Mucosa of stomach (tissue), 1 donor: ENCODE measurements around the gene ARHGAP15.

ENCODE experiments used
- H3K27me3 ChIP-seq: one replicate; pipeline ENCODE4 v1.7.0; 2013; ENCODE audit warnings: mild to moderate bottlenecking, low read length; ENCODE audit not compliant: control insufficient read depth, insufficient read depth
- H3K36me3 ChIP-seq: one replicate; pipeline ENCODE4 v1.7.0; 2013; ENCODE audit warnings: low read length; ENCODE audit not compliant: control insufficient read depth, insufficient read depth
- H3K4me1 ChIP-seq: one replicate; pipeline ENCODE4 v1.7.0; 2013; ENCODE audit warnings: mild to moderate bottlenecking, low read length; ENCODE audit not compliant: control insufficient read depth, insufficient read depth
- H3K4me3 ChIP-seq: one replicate; pipeline ENCODE4 v1.7.0; 2013; ENCODE audit warnings: low read length
- H3K9ac ChIP-seq: one replicate; pipeline ENCODE4 v1.7.0; 2013; ENCODE audit warnings: mild to moderate bottlenecking, low read length, moderate library complexity
- H3K9me3 ChIP-seq: one replicate; pipeline ENCODE4 v1.7.0; 2013; ENCODE audit warnings: mild to moderate bottlenecking, low read length, moderate library complexity; ENCODE audit not compliant: control insufficient read depth
- donor health status: Pancreatic carcinoma.

Gene ARHGAP15

GRCh38 chr2:143730155-143730952 is 601.1 kb downstream of the ARHGAP15 start:
- Histone ChIP-seq H3K9ac (no peak overlapping the region), H3K36me3 (no peaks in the 10 kb centered on the region), H3K27me3 (no peaks in the 10 kb centered on the region), H3K4me3 (no peak overlapping the region), H3K4me1 (peaks cover 14% of the 10 kb centered on the region), H3K9me3 (no peaks in the 10 kb centered on the region)

- H3K36me3 ChIP-seq: no peaks in the 10 kb centered on the region
- H3K9me3 ChIP-seq: no peaks in the 10 kb centered on the region
- H3K27me3 ChIP-seq: no peaks in the 10 kb centered on the region
- H3K4me3 ChIP-seq: no peak overlapping the region
- peaks cover 11% of the 10 kb centered on the region for H3K4me1 ChIP-seq
- H3K9ac ChIP-seq: no peak overlapping the region
Measured at GRCh38 chr2:143730953-143731260, 601.7 kb downstream of the ARHGAP15 start.

GRCh38 chr2:143732076-143732475 is 602.9 kb downstream of the ARHGAP15 start:
- Histone ChIP-seq H3K4me1 (no peaks in the 10 kb centered on the region), H3K27me3 (no peaks in the 10 kb centered on the region), H3K9me3 (no peaks in the 10 kb centered on the region), H3K9ac (no peak overlapping the region), H3K4me3 (no peak overlapping the region), H3K36me3 (no peaks in the 10 kb centered on the region)

GRCh38 chr2:143732871-143733270 is 603.7 kb downstream of the ARHGAP15 start:
- no peak overlapping the region for H3K4me3 ChIP-seq
- no peaks in the 10 kb centered on the region for H3K36me3 ChIP-seq
- no peaks in the 10 kb centered on the region for H3K4me1 ChIP-seq
- no peak overlapping the region for H3K9ac ChIP-seq
- H3K27me3 ChIP-seq: no peaks in the 10 kb centered on the region
- no peaks in the 10 kb centered on the region for H3K9me3 ChIP-seq

GRCh38 chr2:143734507-143734906 is 605.3 kb downstream of the ARHGAP15 start:
- H3K27me3 ChIP-seq: no peaks in the 10 kb centered on the region
- no peak overlapping the region for H3K9ac ChIP-seq
- no peaks in the 10 kb centered on the region for H3K36me3 ChIP-seq
- no peaks in the 10 kb centered on the region for H3K4me1 ChIP-seq
- no peaks in the 10 kb centered on the region for H3K9me3 ChIP-seq
- no peak overlapping the region for H3K4me3 ChIP-seq

- Histone ChIP-seq H3K9me3 (no peaks in the 10 kb centered on the region), H3K4me3 (no peak overlapping the region), H3K4me1 (no peaks in the 10 kb centered on the region), H3K27me3 (no peaks in the 10 kb centered on the region), H3K9ac (no peak overlapping the region), H3K36me3 (no peaks in the 10 kb centered on the region)
Measured at GRCh38 chr2:143736904-143737303, 607.7 kb downstream of the ARHGAP15 start.

- no peaks in the 10 kb centered on the region for H3K27me3 ChIP-seq
- H3K4me1 ChIP-seq: no peaks in the 10 kb centered on the region
- H3K4me3 ChIP-seq: no peak overlapping the region
- H3K36me3 ChIP-seq: no peaks in the 10 kb centered on the region
- H3K9ac ChIP-seq: no peak overlapping the region
- no peaks in the 10 kb centered on the region for H3K9me3 ChIP-seq
Measured at GRCh38 chr2:143740431-143740830, 611.2 kb downstream of the ARHGAP15 start.

DNA sequence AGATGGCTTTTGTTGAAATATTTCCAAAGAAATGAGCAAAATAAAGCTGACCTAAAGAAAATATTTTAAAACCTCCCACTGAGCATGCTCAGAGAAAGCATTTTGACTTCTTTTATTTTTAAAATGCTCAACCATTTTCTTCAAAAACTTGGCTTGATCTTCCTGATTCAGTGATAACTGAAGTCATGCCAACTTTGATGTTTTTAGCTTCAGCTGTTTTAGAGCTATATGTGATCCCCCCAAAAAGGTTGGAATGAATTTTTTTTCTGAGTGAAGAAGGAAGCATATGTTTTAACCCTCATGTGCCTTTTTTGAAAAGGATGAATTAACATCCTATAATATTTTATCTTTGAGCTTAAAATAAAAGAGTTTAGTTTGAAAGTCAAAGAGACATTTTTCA is 612.0 kb downstream of the ARHGAP15 start:
- no peaks in the 10 kb centered on the region for H3K4me1 ChIP-seq
- H3K27me3 ChIP-seq: no peaks in the 10 kb centered on the region
- no peak overlapping the region for H3K9ac ChIP-seq
- no peaks in the 10 kb centered on the region for H3K9me3 ChIP-seq
- H3K4me3 ChIP-seq: no peak overlapping the region
- H3K36me3 ChIP-seq: no peaks in the 10 kb centered on the region

GRCh38 chr2:143742581-143742980 is 613.4 kb downstream of the ARHGAP15 start:
- Histone ChIP-seq H3K9me3 (no peaks in the 10 kb centered on the region), H3K36me3 (no peaks in the 10 kb centered on the region), H3K4me1 (no peaks in the 10 kb centered on the region), H3K4me3 (no peak overlapping the region), H3K9ac (no peak overlapping the region), H3K27me3 (no peaks in the 10 kb centered on the region)

- Histone ChIP-seq H3K36me3 (no peaks in the 10 kb centered on the region), H3K4me3 (no peak overlapping the region), H3K27me3 (no peaks in the 10 kb centered on the region), H3K9ac (no peak overlapping the region), H3K9me3 (no peaks in the 10 kb centered on the region), H3K4me1 (no peaks in the 10 kb centered on the region)
Measured at GRCh38 chr2:143744114-143744513, 614.9 kb downstream of the ARHGAP15 start.

DNA sequence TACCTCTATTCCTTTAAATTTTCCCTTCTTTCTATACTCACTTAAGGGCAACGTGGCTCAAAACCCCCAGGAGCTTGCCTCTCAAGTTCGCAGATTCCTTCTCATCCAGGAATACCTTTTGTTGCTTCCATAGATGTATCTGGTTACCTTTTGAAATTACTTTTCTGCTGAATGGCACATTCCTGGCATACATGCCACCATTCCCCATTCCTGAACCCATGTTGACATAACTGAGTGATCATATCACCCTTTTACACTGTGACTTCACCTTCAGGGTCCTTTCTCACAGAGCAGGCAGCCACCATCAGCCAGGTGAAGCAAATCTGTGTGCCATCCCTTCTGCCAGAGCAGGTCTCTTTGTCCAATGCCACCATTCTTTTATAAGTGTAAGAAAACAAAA is 615.8 kb downstream of the ARHGAP15 start:
- Histone ChIP-seq H3K9ac (no peak overlapping the region), H3K4me3 (no peak overlapping the region), H3K27me3 (no peaks in the 10 kb centered on the region), H3K4me1 (no peaks in the 10 kb centered on the region), H3K9me3 (no peaks in the 10 kb centered on the region), H3K36me3 (no peaks in the 10 kb centered on the region)

- no peaks in the 10 kb centered on the region for H3K36me3 ChIP-seq
- H3K4me1 ChIP-seq: no peaks in the 10 kb centered on the region
- H3K9me3 ChIP-seq: no peaks in the 10 kb centered on the region
- H3K9ac ChIP-seq: no peak overlapping the region
- H3K27me3 ChIP-seq: no peaks in the 10 kb centered on the region
- H3K4me3 ChIP-seq: no peak overlapping the region
Measured at GRCh38 chr2:143754742-143755141, 625.5 kb downstream of the ARHGAP15 start.
